NCI-H128 (cell line): Measurements from ENCODE around the gene SPAAR.
"Not testable (repeated sequence)": the region's sequence is repeated elsewhere in the genome, so short reads cannot be mapped to it uniquely, and the experiment has no call there.

Experiments
- DNase-seq: peaks from one replicate; lab custom pipeline; 2025; ENCODE audit not compliant: unreplicated experiment; lab: John Stamatoyannopoulos, UW

SPAAR gene

DNA sequence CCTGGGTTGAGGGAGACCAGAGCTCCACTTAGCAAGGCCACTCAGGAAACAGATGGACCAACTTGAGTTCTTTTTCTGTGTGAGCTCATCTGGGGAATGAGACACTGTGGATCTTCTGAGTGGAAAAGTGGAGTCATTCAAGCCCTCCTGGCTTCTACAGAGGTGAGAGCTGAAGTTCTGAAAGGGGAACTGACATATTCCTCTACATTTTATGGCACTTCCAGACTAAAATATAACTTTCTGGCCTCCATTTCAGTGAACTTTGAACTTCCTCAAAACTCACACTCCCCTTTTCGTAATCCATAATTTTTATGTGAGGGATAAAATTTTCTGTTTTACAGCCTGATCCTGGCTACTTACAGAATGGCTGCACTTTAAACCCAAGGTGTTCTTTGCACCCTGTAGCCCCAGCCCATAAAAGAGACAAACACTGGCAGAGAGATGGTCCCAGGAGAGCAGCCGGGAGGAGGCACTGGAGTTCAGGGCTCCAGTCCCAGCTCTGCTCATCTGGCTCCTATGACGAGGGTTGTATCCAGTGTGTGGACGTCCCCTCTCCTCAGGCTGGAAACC lies 10.8 kb downstream of the SPAAR start:
- no peak for DNase-seq

DNA sequence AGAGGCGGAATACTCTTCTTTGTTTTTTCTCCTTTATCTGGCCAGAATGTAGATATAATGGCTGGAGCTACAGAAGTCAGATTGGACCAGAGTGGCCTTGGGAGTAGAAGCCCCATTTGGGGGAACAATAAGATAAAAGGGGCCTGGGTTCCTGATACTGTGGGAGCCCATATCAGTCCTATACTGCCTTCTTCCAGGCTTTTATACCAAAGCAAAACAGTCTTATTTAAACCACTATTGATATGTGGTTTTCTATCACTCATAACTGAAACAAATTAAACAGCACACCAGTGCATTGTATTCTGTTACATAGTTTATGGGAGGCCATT lies 14.3 kb downstream of the SPAAR start:
- DNase-seq = no peak

DNA sequence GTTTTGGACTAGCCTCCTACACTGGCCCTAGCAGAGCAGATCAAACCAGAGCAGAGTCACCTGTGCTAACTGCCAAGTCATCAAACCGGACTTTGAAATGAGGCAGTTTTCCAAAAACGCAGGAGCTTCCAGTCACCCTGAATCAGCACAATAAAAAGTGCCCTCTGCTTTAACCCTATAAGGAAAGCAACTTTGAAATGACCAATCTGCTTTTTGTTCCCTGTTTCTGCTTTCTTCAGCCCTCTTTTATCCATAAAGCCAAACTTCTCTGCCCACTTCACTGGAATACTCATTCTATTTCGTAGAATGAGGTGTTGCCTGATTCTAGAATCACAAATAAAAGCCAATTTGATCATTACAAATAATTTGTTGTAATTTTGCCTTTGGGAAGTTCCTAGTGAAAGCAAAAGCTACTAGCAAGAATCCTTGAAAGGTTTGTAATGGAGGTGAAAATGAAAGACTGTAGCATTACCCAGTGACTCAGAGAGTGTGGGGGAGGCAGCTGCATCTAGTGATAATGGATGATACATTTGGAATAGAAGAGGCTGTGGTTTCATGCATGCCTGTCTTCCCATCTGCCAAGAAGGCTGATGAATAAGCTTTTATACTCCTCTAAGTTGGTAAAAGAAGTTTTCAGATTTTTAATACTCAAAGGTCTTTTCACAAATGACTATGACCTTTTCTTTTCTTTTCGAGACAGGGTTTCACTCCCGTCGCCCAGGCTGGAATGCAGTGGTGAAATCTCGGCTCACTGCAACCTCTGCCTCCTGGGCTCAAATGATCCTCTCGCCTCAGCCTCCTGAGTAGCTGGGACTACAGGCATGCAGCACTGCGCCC lies 14.9 kb downstream of the SPAAR start:
- no peak for DNase-seq

DNA sequence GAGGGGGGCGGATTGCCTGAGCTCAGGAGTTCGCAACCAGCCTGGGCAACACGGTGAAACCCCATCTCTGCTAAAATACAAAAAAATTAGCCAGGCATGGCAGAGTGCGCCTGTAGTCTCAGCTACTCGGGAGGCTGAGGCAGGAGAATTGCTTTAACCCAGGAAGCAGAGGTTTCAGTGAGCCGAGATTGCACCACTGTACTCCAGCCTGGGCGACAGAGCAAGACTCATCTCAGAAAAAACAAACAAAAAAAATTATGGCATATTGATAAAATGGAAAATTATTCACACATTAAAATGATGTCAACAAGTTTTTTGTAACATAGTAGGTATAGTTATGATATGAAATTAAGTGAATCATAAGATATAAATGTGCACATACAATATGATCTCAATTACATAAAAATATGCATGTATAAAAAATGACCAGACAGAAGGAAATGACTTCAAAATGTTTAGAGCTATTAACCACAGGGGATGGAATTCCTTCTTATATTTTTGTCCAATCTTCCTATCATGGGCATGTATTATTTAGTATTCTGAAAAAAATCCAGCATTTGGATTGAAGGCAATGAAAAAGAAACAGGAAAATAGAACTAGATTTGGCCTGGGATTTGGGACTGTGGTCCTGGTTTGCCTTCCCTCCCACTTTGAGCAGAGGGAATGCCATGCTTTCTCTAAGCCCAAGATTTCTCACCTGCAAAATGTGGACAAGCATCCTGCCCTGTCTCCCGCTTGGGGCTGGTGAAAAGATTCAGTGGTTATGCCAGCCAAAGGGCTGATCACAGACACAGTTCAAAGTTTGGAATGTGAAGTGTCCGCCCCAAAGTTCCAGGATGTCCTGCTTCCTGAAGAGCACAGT lies 19.5 kb downstream of the SPAAR start:
- no peak for DNase-seq

DNA sequence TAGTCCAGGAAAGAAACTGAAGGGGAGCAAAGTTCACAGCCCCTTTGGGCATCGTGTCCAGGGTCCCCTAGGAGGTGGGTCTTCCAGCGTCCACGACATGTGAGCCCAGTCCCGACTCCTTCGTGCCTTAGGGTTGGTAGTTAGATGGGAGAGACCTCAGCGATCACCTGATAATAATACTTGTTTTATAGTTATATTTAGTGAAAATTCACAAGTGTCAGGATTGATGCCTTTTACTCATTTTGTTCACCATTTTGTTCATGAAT lies 20.1 kb downstream of the SPAAR start:
- DNase-seq = no peak

DNA sequence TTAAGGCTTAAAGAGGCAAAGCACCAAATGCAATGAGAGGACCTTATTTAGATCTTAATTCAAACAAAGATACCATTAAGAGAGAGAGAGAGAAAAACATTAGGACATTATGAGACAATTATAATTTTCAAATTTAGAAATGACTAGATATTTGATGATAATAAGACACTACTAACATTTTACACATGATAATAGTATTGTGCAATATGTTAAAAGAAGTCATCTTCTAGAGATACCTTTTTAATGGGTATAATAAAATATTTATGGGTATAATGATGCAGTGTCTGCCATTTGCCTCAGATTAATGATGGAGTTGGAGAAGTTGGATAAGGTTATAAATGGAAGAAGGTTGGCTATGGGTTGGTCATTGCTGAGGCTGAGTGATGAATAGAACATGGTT lies 21.2 kb downstream of the SPAAR start:
- DNase-seq = no peak

DNA sequence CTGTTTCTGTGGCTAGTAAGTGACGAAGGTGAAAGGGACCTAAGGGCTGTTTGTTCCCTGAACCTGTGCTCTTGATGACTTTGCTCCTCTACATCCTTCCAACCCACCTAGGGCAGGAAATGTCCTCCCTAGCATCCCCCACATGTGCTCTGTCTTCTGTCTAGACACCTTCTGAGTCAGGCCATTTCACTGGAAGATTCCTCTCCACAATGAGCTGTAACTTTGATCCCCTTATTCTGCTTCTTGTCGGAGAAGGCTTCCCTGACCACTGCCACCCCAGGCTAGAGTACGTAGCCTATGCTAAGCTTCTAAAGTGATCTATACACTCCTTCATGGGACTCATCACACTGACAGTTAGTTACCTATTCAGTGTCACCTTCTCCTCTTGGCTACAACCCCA lies 21.7 kb downstream of the SPAAR start:
- no peak for DNase-seq

DNA sequence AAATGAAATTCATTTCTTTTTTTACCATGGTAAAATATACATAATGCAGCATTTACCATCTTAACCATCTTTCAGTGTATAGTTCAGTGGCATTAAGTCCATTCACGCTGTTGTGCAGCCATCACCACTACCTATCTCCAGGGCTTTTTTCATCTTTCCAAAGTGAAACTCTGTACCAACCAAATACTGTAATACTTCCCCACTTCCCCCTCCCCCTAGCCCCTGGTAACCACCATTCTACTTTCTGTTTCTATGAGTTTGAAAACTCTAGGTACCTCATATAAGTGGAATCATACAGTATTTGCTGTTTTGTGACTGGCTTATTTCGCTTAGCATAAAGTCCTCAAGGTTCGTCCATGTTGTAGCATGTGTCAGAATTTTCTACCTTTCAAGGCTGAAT lies 23.4 kb downstream of the SPAAR start:
- no peak for DNase-seq

DNA sequence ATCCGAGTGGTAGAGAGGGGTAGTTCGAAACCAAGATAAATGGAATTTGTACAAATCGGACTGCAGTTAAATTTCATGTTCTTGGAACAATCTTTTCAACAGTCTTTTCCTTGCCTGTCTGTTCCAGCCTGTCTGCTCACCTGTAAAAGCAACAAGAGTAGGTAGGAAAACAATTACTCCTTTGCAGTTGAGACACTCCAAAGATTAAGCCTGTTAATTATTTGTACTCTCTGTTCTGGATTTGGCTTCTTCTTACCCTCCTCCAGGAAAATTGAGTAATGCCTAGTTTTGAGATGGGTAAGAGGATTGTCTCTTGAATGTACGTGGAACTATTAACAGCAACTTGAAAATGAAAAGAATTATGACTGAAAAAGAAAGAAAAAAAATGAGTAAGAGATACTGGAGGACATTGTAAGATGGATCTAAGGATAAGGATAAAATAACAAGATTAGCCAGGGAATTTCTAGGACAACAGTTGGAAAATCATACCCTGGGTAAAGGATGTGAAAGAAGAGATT lies 24.3 kb downstream of the SPAAR start:
- no peak for DNase-seq

DNA sequence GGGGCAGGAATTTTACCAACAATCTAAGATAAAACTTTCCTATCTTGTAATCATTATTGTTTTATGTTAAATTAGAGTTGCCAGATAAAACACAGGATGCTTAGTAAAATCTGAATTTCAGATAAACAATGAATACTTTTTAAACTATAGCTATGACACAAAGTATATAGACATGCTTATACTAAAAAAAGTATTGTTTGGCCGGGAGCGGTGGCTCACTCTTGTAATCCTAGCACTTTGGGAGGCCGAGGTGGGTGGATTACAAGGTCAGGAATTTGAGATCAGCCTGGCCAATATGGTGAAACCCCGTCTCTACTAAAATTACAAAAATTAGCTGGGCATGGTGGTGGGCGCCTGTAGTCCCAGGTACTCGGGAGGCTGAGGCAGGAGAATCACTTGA lies 24.8 kb downstream of the SPAAR start:
- DNase-seq = not testable (repeated sequence)

DNA sequence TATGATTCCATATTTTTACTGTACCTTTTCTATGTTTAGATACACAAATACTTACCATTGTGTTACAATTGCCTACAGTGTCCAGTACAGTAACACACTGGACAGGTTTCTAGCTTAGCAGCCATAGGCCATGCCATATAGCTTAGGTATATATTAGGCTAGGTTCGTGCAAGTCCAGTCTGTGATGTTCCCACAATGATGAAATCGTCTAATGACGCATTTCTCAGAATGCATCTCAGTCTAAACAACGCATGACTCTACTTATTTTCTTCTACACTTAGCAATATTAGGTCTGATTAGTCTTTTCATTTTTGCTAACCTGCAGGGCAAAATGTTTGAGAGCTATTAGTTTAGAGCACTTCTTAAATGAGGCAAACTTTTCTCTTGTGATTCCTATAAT lies 26.0 kb downstream of the SPAAR start:
- DNase-seq = no peak

DNA sequence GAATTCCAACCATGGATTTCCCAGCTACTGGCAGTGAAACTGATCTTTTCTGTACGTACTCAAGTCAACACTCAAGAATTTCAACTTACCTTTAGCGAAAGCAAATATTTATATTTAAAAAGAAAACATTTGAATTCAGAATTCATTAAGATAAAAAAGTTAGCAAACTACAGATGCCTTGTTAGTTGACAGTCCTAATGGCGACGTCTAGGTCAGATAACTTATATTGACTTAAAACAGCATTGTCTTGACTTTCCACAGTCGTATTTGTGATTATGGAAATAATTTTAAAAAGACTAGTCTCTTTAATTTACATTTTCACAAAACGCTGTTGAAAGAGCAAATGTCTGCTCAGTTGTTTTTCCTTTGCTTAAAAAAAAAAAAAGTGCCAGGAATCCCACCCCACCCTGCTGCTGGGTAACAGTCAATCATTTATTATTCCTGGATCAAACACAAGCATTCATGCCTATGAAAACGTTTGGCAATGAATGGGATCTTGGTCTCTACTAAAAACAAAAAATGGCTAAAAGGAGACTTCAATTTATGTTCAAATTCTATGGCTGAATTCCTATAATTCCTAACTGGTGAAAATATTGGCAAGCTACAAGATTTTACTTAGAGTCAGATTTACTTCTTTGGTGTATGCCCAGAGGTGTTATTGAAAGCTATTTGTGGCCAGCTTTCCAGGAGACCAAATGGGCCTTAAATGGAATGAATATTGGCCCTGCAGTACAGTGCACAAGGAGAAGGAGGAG lies 26.6 kb downstream of the SPAAR start:
- no peak for DNase-seq

DNA sequence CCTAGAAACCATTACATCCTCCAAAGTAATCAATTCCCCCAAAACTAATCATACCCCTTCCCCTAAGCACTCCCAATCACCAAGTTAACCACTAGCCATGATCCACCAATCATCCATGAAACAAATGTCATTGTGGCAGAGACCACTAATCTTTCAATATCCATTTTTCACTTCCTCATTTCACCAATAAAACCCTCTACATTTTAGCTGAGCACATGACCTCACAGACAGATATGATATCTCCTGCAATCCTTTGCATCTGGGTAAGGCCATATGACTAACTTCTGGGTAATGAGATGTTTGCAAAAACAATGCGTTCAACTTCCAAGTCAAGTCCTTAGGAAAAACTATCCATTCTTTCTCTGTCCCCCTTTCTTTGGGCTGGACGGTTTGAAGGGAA lies 27.9 kb downstream of the SPAAR start:
- no peak for DNase-seq

DNA sequence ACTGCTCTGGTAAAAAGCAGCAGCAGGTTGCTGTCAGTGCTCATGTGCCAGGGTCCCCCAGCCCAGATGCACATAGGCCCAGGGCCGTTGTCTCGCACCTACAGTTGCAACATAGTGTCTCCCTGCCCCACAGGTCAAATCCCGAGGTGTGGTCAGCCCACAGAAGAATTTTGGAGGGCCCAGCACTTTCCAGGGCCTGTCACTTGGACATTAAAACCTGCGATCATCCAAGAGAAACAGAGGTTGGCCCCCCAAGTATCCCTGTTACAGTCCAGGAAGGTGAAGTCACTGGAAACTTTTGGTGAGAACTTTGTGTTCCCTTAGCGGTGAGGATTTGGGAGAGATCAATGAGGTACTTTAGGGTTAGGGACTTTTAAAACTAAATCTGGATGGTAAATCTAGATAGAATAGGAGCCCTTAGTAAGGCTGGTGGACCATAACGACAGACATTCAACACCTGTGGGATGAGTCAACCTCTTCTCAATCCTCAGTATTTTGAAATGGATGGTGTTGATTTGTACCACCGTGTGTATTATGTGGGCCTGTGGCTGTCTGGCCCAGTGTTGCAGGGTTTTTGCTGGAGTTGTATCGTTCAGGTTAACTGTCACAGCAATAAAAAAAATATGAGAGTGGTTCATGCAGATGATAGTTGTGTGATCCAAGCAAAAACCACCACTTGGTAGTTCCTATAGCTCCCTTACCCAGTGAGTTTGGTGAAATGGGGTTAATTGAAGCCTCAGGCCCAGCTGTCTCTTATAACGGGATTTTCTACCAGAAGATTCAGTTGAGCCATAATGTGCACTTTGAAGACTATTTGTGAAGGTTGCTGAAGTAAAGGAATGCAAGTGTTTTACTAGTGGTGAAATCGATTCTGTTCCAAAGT lies 29.4 kb downstream of the SPAAR start:
- DNase-seq = no peak

DNA sequence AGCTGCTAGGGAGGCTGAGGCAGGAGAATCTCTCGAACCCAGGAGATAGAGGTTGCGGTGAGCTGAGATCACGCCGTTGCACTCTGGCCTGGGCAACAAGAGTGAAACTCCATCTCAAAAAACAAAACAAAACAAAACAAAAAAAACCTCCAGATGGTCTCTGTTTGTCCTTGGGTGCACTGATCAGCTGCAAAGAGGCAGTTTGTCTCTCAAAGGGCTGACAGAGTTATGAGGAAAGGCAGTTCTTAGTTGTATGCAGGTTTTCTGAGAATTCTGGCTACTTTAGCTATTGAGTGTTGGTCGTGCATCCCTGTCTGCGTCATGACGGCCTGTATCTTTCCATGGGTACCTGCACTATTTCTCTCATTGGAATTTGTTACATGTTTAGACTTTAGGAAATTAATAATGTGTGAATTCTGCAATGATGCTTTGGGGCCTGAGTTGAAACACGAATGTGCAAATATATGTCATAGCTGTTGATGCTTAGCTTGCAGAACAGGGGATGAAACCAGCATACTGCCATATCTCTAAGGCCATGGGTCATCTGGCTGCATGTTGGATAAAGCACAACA lies 30.5 kb downstream of the SPAAR start:
- DNase-seq = no peak

DNA sequence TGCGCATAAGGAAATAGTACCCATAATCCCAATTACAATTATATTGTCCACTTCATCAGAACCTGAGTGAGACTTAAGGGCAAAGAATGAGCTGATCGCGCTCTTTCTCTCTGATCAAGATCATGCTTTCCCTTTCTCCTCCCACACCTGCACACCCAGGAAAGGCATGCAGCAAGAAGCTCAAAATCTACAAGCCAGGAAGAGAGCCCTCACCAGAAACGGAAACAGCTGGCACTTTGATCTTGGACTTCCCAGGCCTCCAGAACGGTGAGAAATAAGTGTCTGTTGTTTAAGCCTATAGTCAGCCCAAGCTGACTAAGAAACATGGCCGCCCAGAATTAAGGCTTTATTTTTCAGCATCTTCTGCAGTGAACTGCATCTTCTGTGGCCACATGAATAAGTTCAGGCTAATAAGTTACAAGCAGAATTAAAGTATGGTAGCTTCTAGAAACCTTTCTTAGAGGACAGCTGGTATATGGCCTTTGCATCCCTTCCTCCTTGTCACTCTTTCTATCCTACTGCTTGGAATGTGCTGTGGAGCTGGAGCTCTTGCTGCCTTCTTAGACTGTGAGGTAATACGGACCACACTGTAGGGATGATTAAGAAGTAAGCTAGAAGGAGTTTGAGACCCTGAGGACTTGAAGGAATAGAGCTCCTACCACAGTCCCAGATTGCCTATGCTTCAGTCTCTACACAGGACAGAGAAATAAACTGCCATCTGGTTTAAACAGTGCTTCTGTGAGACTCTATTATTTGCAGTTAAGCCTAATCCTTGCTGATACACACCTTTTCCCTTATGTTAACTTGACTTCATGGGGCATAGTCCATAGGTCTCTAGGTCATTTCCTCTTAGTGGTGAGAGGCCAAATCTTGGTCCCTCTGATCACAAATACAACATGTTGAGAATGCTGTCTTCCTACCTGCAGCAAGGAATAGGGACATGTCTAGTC lies 31.4 kb downstream of the SPAAR start:
- DNase-seq = no peak

DNA sequence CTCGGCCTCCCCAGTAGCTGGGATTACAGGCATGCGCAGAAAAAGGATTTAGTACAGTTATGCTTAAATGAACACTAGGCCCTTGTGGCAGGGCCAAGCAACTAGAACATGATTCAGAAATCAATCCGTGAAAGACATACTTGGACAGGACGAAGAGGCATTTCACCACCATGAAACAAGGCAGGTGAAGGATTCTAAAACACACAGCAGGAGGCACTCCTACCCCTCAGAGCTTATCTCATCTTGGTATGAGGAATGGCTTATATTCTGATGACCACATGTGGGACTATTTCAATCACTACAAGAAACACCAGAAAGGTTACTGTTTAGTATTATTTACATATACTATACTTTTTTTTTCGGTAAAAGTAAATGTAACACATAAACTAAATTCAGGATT lies 33.0 kb downstream of the SPAAR start:
- no peak for DNase-seq

DNA sequence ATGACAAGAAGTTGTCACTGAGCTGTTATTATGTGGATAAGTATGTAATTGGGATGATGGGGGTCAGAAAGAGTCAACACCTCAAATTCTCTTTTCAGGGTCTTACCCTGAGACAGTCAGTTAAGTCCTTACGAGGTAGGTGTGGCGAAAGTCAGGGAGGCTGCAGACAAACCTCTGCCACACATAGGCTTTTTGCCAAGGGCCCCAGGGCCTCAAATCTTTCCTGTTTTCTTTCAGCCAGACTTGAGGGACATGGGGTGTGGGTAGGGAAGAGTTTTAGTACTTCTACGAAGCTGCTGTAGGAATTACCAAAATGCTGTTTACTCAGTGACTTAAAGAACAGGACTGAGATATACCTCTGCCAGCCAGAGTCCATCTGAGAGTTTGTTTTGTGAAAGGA lies 34.9 kb downstream of the SPAAR start:
- no peak for DNase-seq

DNA sequence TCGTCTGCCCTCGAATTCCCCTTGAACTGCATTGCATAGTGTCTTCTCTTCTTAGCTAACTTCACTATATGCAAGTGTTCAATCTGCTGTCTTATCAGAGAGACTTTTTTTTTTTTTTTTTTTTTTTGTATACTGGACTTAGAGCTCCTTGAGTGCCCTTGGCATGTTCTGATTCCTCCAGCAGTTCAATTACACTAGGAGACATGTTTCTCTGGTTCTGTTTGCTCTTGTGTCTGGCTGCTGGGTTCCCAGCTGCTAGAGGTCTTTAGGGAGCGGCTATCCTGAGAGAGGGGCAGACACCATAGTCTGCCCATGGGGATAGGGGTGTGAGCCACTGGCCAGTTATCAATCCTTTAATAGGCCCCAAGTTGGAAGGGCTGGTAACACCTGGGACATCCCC lies 35.6 kb downstream of the SPAAR start:
- DNase-seq = no peak
